Mesenteric fat pad (tissue), 1 donor: Measurements from ENCODE around the gene AOPEP. TPM values are rescaled to one million over a fixed set of nuclear protein-coding genes. Genes with fewer than 3 reads are reported as not detected.

Experiments
- DNase-seq: peaks from one replicate; pipeline ENCODE4 v3.0.0-alpha.2; 2020; ENCODE audit warnings: low spot score
- total RNA-seq: library from RNA; stranded (reverse); fragmentation: NEBNext Ultra II Directional; extraction: Animal tissue kit (Norgen Biotek cat#: 25700); gene quantifications from one replicate; pipeline ENCODE4 v1.2.1, GENCODE V29; 2021
- donor health status: DM: yes; HTN: yes; CAD: no.

The AOPEP gene
- total RNA-seq, 1 donor from 2014 or later: 28.7 TPM

- DNase-seq: no peak
These were observed 167.7 kb downstream of the AOPEP start for GRCh38 chr9:94894094-94894699.

GRCh38 chr9:94895668-94896067 is 169.2 kb downstream of the AOPEP start:
- no peak for DNase-seq

GRCh38 chr9:94896512-94896911 is 170.0 kb downstream of the AOPEP start:
- no peak for DNase-seq

- DNase-seq: no peak
These were observed 173.1 kb downstream of the AOPEP start for GRCh38 chr9:94899464-94900221.

GRCh38 chr9:94900222-94901018 is 173.9 kb downstream of the AOPEP start:
- no peak for DNase-seq

GRCh38 chr9:94901019-94901363 is 174.5 kb downstream of the AOPEP start:
- DNase-seq: no peak

GRCh38 chr9:94903961-94904421 is 177.5 kb downstream of the AOPEP start:
- DNase-seq: no peak

GRCh38 chr9:94904806-94905205 is 178.3 kb downstream of the AOPEP start:
- DNase-seq: no peak

- no peak for DNase-seq
These were observed 179.1 kb downstream of the AOPEP start for GRCh38 chr9:94905606-94906005.

- no peak for DNase-seq
These were observed 179.7 kb downstream of the AOPEP start for GRCh38 chr9:94906181-94906580.

GRCh38 chr9:94906713-94907112 is 180.2 kb downstream of the AOPEP start:
- DNase-seq: no peak

GRCh38 chr9:94907264-94907936 is 180.9 kb downstream of the AOPEP start:
- no peak for DNase-seq

GRCh38 chr9:94908011-94908563 is 181.6 kb downstream of the AOPEP start:
- DNase-seq: no peak

- DNase-seq: no peak
These were observed 182.2 kb downstream of the AOPEP start for GRCh38 chr9:94908583-94909249.

GRCh38 chr9:94909250-94909894 is 182.9 kb downstream of the AOPEP start:
- DNase-seq: no peak

GRCh38 chr9:94909965-94910730 is 183.6 kb downstream of the AOPEP start:
- no peak for DNase-seq

GRCh38 chr9:94911211-94911610 is 184.7 kb downstream of the AOPEP start:
- no peak for DNase-seq

- DNase-seq: no peak
These were observed 185.6 kb downstream of the AOPEP start for GRCh38 chr9:94911986-94912635.

GRCh38 chr9:94912700-94913249 is 186.3 kb downstream of the AOPEP start:
- no peak for DNase-seq
